A172 (cell line): ENCODE data around the gene EPB41L5. TPM values are rescaled to one million over a fixed set of nuclear protein-coding genes. Genes with fewer than 3 reads are reported as not detected.
"Not testable (repeated sequence)": the region's sequence is repeated elsewhere in the genome, so short reads cannot be mapped to it uniquely, and the experiment has no call there.

Experiments used
- DNase-seq: peaks from one replicate; pipeline ENCODE4 v3.0.0-alpha.2; 2015; ENCODE audit warnings: low spot score
- total RNA-seq: library from RNA; depleted of rRNA; stranded (reverse); fragments of >200 nt; shearing (Covaris generic); gene quantifications from 2 replicates; pipeline ENCODE4 v1.2.3, GENCODE V29; 2014

EPB41L5 gene
- total RNA-seq, 1 experiment from 2014 or later, result 11.1 TPM

- DNase-seq, result no peak
Observed at GRCh38 chr2:120141300-120142069, 128.6 kb downstream of the EPB41L5 start.

DNA sequence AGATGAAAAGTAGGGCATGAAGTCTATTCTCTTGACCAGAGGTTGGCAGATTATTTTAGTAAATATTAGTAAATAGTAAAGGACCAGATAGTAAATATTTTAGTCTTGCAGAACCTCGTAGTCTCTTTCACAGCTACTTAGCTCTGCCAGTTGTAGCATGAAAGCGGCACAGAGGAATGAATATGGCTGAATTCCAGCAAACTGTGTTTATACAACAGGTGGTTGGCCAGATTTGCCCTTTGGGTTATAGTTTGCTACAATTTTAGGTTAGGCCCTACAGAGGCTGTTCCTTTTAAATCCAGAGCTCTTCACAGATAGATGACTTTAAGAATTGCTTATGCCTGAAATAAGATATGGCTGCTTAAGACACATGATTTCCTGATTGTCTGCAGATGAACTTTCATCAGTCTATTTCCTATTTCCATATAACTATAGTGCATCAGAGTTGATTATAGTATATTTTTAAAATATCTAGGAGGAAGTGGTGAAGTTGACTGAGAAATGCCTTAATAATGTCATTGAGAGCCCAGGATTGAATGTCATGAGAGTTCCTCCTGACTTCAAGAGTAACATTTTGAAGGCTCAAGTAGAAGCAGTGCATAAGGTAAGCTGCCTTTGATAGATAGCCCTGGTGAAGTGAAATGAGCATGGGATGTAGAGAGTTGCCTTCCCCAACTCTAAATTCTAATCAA lies 129.8 kb downstream of the EPB41L5 start:
- no peak for DNase-seq

DNA sequence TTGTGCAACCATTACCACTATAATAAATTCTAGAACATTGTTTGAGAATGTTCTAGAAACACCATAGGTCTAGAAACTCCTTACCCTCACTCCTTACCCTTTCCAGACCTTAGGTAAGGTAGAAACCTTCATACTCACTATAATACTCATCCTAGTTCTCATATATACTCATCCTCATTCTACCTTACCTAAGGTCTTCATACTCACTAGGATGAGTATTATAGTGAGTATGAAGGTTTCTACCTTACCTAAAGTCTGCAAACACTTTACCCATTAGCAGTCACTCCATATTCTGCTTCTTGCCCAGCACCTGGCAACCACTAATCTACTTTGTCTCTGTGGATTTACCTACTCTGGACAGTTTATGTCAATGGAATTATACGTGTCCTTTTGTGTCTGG lies 135.4 kb downstream of the EPB41L5 start:
- DNase-seq, result no peak

GRCh38 chr2:120148669-120149068 lies 135.8 kb downstream of the EPB41L5 start:
- DNase-seq, result no peak

- DNase-seq, result no peak
Observed at GRCh38 chr2:120149406-120149805, 136.5 kb downstream of the EPB41L5 start.

GRCh38 chr2:120150040-120150482 lies 137.2 kb downstream of the EPB41L5 start:
- no peak for DNase-seq

DNA sequence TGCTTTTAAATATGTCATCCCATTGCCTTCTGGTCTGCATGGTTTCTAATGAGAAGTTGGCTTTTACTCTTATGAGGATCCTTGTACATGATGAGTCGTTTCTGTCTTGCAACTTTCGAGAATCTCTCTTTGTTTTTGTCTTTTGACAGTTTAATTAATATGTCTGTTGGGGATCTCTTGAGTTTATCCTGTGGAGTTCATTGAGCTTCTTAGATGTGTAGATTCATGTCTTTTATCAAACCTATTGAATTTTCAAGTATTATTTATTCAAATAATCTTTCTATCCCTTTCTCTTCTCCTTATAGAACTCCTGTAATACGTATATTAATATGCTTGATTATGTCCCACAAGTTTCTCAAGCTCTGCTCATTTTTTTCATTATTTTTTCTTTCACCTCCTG lies 142.4 kb downstream of the EPB41L5 start:
- DNase-seq, result no peak

- not testable (repeated sequence) for DNase-seq
Observed at GRCh38 chr2:120158658-120159057, 145.8 kb downstream of the EPB41L5 start.

GRCh38 chr2:120161190-120161589 lies 148.3 kb downstream of the EPB41L5 start:
- no peak for DNase-seq

GRCh38 chr2:120162716-120163115 lies 149.8 kb downstream of the EPB41L5 start:
- DNase-seq, result no peak

- DNase-seq, result no peak
Observed at GRCh38 chr2:120167272-120167671, 154.4 kb downstream of the EPB41L5 start.

DNA sequence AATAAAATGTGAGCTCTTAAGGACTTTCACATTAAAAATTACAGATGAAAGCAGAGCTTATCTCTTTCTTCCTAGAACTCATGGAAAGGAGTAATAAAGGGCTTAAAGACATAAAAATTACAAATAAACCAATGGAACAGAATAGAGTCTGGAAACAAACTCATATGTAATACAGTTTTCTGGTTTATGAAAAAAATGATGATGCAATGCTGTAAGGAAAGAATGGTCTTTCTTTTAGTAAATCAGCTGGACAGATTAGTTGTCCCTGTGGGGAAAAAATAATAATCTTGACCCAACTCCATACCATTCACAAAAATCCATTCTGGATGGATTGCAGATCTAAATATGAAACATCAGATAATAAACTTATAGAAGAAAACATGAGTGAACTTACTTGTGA lies 156.1 kb downstream of the EPB41L5 start:
- DNase-seq, result no peak

- DNase-seq, result peak; percentile 63
Observed at GRCh38 chr2:120174963-120175581, 162.2 kb downstream of the EPB41L5 start.

DNA sequence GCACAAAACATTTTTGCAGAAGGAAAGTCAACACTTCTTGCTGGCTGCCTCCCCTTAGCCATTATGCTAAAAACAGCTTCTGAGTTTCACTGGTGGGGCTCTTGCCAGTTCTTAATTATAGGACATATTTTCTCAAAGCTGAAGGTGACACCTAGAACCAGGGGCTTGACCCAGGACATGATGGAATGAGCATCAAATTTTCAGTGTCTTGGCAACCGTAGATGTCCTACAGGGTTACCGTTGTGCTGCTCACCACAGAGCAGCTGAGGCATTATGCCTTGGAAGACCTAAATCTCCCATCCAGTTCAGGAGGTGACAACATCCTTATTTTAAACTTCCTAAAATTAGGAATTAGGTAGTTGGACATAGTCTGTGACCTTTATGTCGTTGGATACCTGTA lies 163.6 kb downstream of the EPB41L5 start:
- no peak for DNase-seq

DNA sequence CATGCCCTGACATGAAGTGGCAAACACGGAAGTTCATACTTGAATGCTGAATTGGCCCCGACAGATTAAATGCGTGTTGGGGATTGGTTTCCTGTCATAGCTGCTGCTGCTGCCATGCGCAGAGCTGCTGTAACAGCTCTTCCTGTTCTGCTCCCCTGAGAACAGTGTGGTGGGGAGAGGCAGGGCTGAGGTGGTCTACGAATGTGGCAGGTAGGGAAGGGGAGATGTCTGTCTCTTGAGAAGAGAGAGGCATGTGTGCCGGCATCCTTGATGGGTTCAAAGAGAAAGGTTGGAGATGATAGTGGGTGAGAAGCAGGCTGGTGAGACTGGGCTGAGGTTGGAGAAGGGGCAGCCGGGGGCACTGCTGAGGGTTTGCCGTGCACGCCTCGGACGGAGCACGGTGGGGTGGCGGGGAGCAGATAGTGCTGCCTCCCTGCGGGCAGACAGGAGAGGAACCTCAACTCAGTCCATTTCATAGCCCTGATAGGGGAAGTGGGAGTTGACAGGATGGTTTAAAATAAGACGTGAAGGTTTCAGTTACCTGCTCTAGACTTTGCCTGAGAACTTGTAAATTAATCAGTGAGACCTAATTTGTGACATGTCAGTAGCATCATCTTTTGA lies 164.2 kb downstream of the EPB41L5 start:
- DNase-seq, result no peak

GRCh38 chr2:120177973-120178372 lies 165.1 kb downstream of the EPB41L5 start:
- no peak for DNase-seq

- DNase-seq, result no peak
Observed at GRCh38 chr2:120179396-120179795, 166.5 kb downstream of the EPB41L5 start.

- DNase-seq, result no peak
Observed at GRCh38 chr2:120180066-120180465, 167.2 kb downstream of the EPB41L5 start.

DNA sequence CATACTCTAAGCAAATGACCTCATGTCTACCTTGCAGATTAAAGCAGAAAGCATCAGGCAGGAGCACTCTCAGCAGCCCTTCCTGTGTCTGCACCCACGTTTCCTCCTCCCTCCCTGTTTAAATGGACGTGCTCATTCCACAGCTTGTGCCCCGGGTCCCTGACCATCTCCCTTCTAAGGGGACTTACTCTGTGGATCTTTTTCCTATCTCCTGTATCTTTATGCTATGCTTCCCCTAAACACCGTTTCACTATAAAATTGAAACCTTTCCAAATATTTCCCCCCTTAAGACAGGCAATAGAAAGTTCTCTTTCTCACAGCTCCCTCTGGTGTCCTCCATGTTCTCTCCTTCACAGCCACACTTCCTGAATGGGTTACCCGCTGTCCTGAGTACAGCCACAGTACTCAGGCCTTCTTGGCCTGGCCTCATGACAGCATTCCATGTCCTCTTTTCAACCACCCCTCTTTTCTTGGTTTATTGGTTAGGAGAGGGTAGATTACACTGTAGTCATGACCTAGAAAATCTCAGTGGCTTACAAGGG lies 169.2 kb downstream of the EPB41L5 start:
- DNase-seq, result no peak

GRCh38 chr2:120189189-120189588 lies 176.3 kb downstream of the EPB41L5 start:
- DNase-seq, result no peak

DNA sequence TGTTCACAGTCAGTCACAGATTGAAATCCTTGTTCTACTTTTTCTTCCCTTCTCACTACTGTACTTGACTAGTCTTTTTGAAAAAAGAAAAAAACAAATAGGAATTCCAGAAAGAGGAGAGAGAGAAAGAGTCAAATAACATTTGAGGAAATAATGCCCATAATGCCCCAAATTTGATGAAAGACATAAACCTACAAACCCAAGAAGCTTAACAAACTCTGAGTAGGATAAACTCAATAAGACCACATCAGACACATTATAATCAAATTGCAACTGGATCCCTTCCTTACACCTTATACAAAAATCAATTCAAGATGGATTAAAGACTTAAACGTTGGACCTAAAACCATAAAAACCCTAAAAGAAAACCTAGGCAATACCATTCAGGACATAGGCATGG lies 179.4 kb downstream of the EPB41L5 start:
- DNase-seq, result no peak

- DNase-seq, result no peak
Observed at GRCh38 chr2:120195553-120195952, 182.7 kb downstream of the EPB41L5 start.
